Hepatocyte (in vitro differentiated cells): ENCODE results near the gene STK38.

Source experiments
- CTCF ChIP-seq: fragments of 200-600 bp; sonication (generic); IDR thresholded peaks from 2 replicates; pipeline ENCODE4 v1.5.1; 2016; ENCODE audit warnings: antibody characterized with exemption, mild to moderate bottlenecking; ENCODE audit not compliant: poor library complexity
- EZH2 ChIP-seq: fragments of 200-600 bp; sonication (generic); IDR thresholded peaks from 2 replicates; pipeline ENCODE4 v1.6.1; 2016; ENCODE audit warnings: antibody characterized with exemption, mild to moderate bottlenecking, borderline replicate concordance

- TF ChIP-seq CTCF, result no peak
- TF ChIP-seq EZH2, result no peak
Observed at GRCh38 chr6:36594816-36595643, 47.8 kb upstream of the STK38 start.
